Activated CD8-positive, alpha-beta T cell treated with anti-CD3 and anti-CD28 coated beads for 36 hours (primary cell): ENCODE data around the gene PIGQ. TPM values are rescaled to one million over a fixed set of nuclear protein-coding genes. Genes with fewer than 3 reads are reported as not detected.

Experiments
- ATAC-seq: fragments of 200-7000 bp; cut with Tn5 transposase; one replicate; pipeline ENCODE4 v1.10.0; 2021; ENCODE audit warnings: mild to moderate bottlenecking, moderate library complexity
- CTCF ChIA-PET: fragments of 350-600 bp; sonication (Branson Sonifier 250); formaldehyde crosslinking; loops from one replicate; lab custom pipeline; 2021; ENCODE audit warnings: antibody characterized with exemption; lab: Charles Lee
- POLR2A ChIA-PET: fragments of 350-600 bp; sonication (Branson Sonifier 250); formaldehyde crosslinking; loops from one replicate; lab custom pipeline; 2021; ENCODE audit warnings: antibody characterized with exemption; lab: Charles Lee
- DNase-seq: peaks from one replicate; pipeline ENCODE4 v3.0.0-alpha.2; 2020
- H3K27ac Mint-ChIP-seq: one replicate; pipeline ENCODE4 v1.8.0; 2021; ENCODE audit warnings: mild to moderate bottlenecking, mixed read lengths
- H3K27me3 Mint-ChIP-seq: one replicate; pipeline ENCODE4 v1.8.0; 2021; ENCODE audit warnings: mixed read lengths
- H3K36me3 Mint-ChIP-seq: one replicate; pipeline ENCODE4 v1.8.0; 2021; ENCODE audit warnings: low read depth, mixed read lengths
- H3K4me1 Mint-ChIP-seq: one replicate; pipeline ENCODE4 v1.8.0; 2021; ENCODE audit warnings: low read depth, mixed read lengths
- H3K4me3 Mint-ChIP-seq: one replicate; pipeline ENCODE4 v1.8.0; 2021; ENCODE audit warnings: mild to moderate bottlenecking, moderate library complexity, mixed read lengths
- H3K9me3 Mint-ChIP-seq: one replicate; pipeline ENCODE4 v1.8.0; 2021; ENCODE audit warnings: mixed read lengths
- intact Hi-C: fragments of 100-400 bp; cut with micrococcal nuclease; formaldehyde crosslinking; loops from one replicate; pipeline ENCODE4 v1.10.0; 2022
- total RNA-seq, 2 experiments: library from RNA; stranded (reverse); gene quantifications; one replicate each; pipeline ENCODE4 v1.2.3, GENCODE V29; 2021
- TF ChIP-seq, protein P1 (sequence below): fragments of 200-600 bp; IDR thresholded peaks from one replicate; pipeline ENCODE4 v1.8.0; 2022; ENCODE audit warnings: antibody characterized with exemption, mild to moderate bottlenecking

PIGQ gene
- total RNA-seq, 2 experiments from 2014 or later, result 18.5 to 18.6 TPM

- peak; percentile 56 for DNase-seq
- H3K4me3 Mint-ChIP-seq, result no peak overlapping the region
- H3K27me3 Mint-ChIP-seq, result no peaks in the 10 kb centered on the region
- intact Hi-C loops, result no loop called here
- H3K27ac Mint-ChIP-seq, result no peak overlapping the region
- TF ChIP-seq, protein P1, sequence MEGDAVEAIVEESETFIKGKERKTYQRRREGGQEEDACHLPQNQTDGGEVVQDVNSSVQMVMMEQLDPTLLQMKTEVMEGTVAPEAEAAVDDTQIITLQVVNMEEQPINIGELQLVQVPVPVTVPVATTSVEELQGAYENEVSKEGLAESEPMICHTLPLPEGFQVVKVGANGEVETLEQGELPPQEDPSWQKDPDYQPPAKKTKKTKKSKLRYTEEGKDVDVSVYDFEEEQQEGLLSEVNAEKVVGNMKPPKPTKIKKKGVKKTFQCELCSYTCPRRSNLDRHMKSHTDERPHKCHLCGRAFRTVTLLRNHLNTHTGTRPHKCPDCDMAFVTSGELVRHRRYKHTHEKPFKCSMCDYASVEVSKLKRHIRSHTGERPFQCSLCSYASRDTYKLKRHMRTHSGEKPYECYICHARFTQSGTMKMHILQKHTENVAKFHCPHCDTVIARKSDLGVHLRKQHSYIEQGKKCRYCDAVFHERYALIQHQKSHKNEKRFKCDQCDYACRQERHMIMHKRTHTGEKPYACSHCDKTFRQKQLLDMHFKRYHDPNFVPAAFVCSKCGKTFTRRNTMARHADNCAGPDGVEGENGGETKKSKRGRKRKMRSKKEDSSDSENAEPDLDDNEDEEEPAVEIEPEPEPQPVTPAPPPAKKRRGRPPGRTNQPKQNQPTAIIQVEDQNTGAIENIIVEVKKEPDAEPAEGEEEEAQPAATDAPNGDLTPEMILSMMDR, result no peak
- H3K4me1 Mint-ChIP-seq, result no peaks in the 10 kb centered on the region
- H3K9me3 Mint-ChIP-seq, result no peaks in the 10 kb centered on the region
- ATAC-seq, result peak; percentile 65
- POLR2A ChIA-PET, result interaction anchor here (1.1 kb wide), 1 partner anchor 19 kb away, joined by 3 read pairs; no protein-coding TSS in a partner anchor
- peaks cover 4% of the 10 kb centered on the region for H3K36me3 Mint-ChIP-seq
- CTCF ChIA-PET, result interaction anchor here (1.9 kb wide), 1 partner anchor 19 kb away, joined by 5 read pairs; the partner anchor contains the start of gene CAPN15
These were observed 22.6 kb upstream of the PIGQ start for GRCh38 chr16:546909-547770.

GRCh38 chr16:548586-548985, 21.2 kb upstream of the PIGQ start:
- H3K36me3 Mint-ChIP-seq, result peaks cover 4% of the 10 kb centered on the region
- TF ChIP-seq, protein P1, result no peak
- POLR2A ChIA-PET, result interaction anchor here (0.6 kb wide), 1 partner anchor 118 kb away, joined by 3 read pairs; no protein-coding TSS in a partner anchor
- no peaks in the 10 kb centered on the region for H3K27me3 Mint-ChIP-seq
- no peak for DNase-seq
- H3K4me1 Mint-ChIP-seq, result no peaks in the 10 kb centered on the region
- CTCF ChIA-PET, result no interaction called here
- no peak overlapping the region for H3K4me3 Mint-ChIP-seq
- H3K9me3 Mint-ChIP-seq, result no peaks in the 10 kb centered on the region
- no peak for ATAC-seq
- no peak overlapping the region for H3K27ac Mint-ChIP-seq
- intact Hi-C loops, result no loop called here

- H3K27me3 Mint-ChIP-seq, result no peaks in the 10 kb centered on the region
- H3K9me3 Mint-ChIP-seq, result no peaks in the 10 kb centered on the region
- no peak overlapping the region for H3K4me3 Mint-ChIP-seq
- TF ChIP-seq, protein P1, result no peak
- ATAC-seq, result no peak
- H3K27ac Mint-ChIP-seq, result no peak overlapping the region
- H3K4me1 Mint-ChIP-seq, result no peaks in the 10 kb centered on the region
- CTCF ChIA-PET, result interaction anchor here (1.1 kb wide), 1 partner anchor 13 kb away, joined by 3 read pairs; no protein-coding TSS in a partner anchor
- H3K36me3 Mint-ChIP-seq, result peaks cover 4% of the 10 kb centered on the region
- POLR2A ChIA-PET, result no interaction called here
- DNase-seq, result no peak
- intact Hi-C loops, result no loop called here
These were observed 20.1 kb upstream of the PIGQ start for GRCh38 chr16:549544-550263.

GRCh38 chr16:551210-551609, 18.6 kb upstream of the PIGQ start:
- H3K4me1 Mint-ChIP-seq, result no peaks in the 10 kb centered on the region
- ChIA-PET POLR2A (no interaction called here), CTCF (no interaction called here)
- H3K27ac Mint-ChIP-seq, result no peak overlapping the region
- H3K36me3 Mint-ChIP-seq, result no peaks in the 10 kb centered on the region
- H3K27me3 Mint-ChIP-seq, result no peaks in the 10 kb centered on the region
- no peaks in the 10 kb centered on the region for H3K9me3 Mint-ChIP-seq
- ATAC-seq (no peak), DNase-seq (no peak)
- TF ChIP-seq, protein P1, result no peak
- intact Hi-C loops, result no loop called here
- no peak overlapping the region for H3K4me3 Mint-ChIP-seq
